ENCODE results near the gene ZBTB11. TPM values are rescaled to one million over a fixed set of nuclear protein-coding genes. Genes with fewer than 3 reads are reported as not detected.
A peak's percentile ranks its signal among the peaks of the same experiment; 100 is the strongest.
"Not testable (repeated sequence)": the region's sequence is repeated elsewhere in the genome, so short reads cannot be mapped to it uniquely, and the experiment has no call there.

ZBTB11 gene
- total and polyA plus RNA-seq, 2 donors (not counting 3 experiments of a cell fraction or from before 2014, with no cell fraction given), result 4.2 to 15.8 TPM

- Histone ChIP-seq H3K27ac (ENCODE audit: insufficient read depth, low read depth, low read length) (no peak overlapping the region), H3K27me3 (ENCODE audit: control insufficient read depth in 2 of 2, insufficient read depth in 2 of 2, low read length in 2 of 2) (no peaks in the 10 kb centered on the region), H2AFZ (ENCODE audit: low read depth, low read length) (no peak overlapping the region), H3K9me1 (replicated peaks; ENCODE audit: control insufficient read depth, extremely low read depth, insufficient read depth, low read length) (no peaks in the 10 kb centered on the region), H4K20me1 (replicated peaks; ENCODE audit: control insufficient read depth, extremely low read depth, insufficient read depth, low read length) (no peaks in the 10 kb centered on the region), H3K4me2 (ENCODE audit: insufficient read depth, low read length) (no peak overlapping the region), H3K4me3 (replicated peaks in 1 of 3; ENCODE audit: insufficient read depth in 1 of 3, low read depth in 1 of 3, low read length in 3 of 3) (no peak overlapping the region), H3K9ac (replicated peaks; ENCODE audit: extremely low read depth, insufficient read depth, low read length) (no peak overlapping the region), H3K4me1 (ENCODE audit: control insufficient read depth, extremely low read depth, insufficient read depth, low read length) (no peaks in the 10 kb centered on the region), H3K36me3 (ENCODE audit: control insufficient read depth in 2 of 2, extremely low read depth in 1 of 2, insufficient read depth in 2 of 2, low read length in 2 of 2) (no peaks in the 10 kb centered on the region), H3K79me2 (ENCODE audit: control insufficient read depth, insufficient read depth, low read length) (no peaks in the 10 kb centered on the region), H3K9me3 (replicated peaks; ENCODE audit: control insufficient read depth, insufficient read depth, low read length) (no peaks in the 10 kb centered on the region)
- FAIRE-seq, result peak; percentile 44
- TF ChIP-seq, protein P1, sequence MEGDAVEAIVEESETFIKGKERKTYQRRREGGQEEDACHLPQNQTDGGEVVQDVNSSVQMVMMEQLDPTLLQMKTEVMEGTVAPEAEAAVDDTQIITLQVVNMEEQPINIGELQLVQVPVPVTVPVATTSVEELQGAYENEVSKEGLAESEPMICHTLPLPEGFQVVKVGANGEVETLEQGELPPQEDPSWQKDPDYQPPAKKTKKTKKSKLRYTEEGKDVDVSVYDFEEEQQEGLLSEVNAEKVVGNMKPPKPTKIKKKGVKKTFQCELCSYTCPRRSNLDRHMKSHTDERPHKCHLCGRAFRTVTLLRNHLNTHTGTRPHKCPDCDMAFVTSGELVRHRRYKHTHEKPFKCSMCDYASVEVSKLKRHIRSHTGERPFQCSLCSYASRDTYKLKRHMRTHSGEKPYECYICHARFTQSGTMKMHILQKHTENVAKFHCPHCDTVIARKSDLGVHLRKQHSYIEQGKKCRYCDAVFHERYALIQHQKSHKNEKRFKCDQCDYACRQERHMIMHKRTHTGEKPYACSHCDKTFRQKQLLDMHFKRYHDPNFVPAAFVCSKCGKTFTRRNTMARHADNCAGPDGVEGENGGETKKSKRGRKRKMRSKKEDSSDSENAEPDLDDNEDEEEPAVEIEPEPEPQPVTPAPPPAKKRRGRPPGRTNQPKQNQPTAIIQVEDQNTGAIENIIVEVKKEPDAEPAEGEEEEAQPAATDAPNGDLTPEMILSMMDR (IDR thresholded peaks at IDR 0.05; ENCODE audit: extremely low read depth in 1 of 2, insufficient read depth in 1 of 2, low read depth in 1 of 2, low read length in 2 of 2), result peak; percentile 50 to 52
- no peak for TF ChIP-seq MAX (IDR thresholded peaks at IDR 0.05; ENCODE audit: insufficient read depth, insufficient read length)
- CTCF ChIA-PET, result interaction anchor here (0.6 to 1.5 kb wide), 6 partner anchors 9 to 841 kb away, joined by 3 to 8 read pairs (median 3); no protein-coding TSS in a partner anchor
- dilution Hi-C loops (cut with MboI; ENCODE audit: extremely low pct_ligation_motif_present, low sequenced_read_pairs) (no loop called here), intact Hi-C loops (cut with micrococcal nuclease) (loop anchor here (1.0 to 10.0 kb wide), 6 partner anchors 11 to 841 kb away; partner anchors contain the start of gene CEP97)
- POLR2A ChIA-PET, result no interaction called here
- peak; percentile 68 for DNase-seq (ENCODE audit: low read depth, low spot score)
- BruUV-seq (replicated peaks), result no TSS peak
Measured at GRCh38 chr3:101695779-101696372, 18.9 kb upstream of the ZBTB11 start.

DNA sequence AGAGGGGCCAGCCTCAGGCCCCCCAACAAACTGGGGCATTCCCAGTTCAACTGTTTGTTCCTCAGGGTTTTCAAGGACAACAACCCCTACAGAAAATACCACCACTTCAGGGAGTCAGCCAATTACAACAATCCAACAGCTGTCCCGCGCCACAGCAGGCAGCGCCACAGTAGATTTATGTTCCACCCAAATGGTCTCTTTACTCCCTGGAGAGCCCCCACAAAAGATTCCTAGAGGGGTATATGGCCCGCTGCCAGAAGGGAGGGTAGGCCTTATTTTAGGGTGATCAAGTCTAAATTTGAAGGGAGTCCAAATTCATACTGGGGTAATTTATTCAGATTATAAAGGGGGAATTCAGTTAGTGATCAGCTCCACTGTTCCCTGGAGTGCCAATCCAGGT lies 17.9 kb upstream of the ZBTB11 start:
- CTCF ChIA-PET, result interaction anchor here (1.5 kb wide), 2 partner anchors 10 kb away, joined by 3 read pairs; no protein-coding TSS in a partner anchor
- H3K27me3 ChIP-seq (ENCODE audit: control insufficient read depth in 2 of 2, insufficient read depth in 2 of 2, low read length in 2 of 2); POLR2A ChIA-PET; H3K27ac ChIP-seq (ENCODE audit: insufficient read depth, low read depth, low read length); H3K9ac ChIP-seq (replicated peaks; ENCODE audit: extremely low read depth, insufficient read depth, low read length); H3K9me3 ChIP-seq (replicated peaks; ENCODE audit: control insufficient read depth, insufficient read depth, low read length); H3K4me2 ChIP-seq (ENCODE audit: insufficient read depth, low read length); H3K4me1 ChIP-seq (ENCODE audit: control insufficient read depth, extremely low read depth, insufficient read depth, low read length); H3K79me2 ChIP-seq (ENCODE audit: control insufficient read depth, insufficient read depth, low read length); FAIRE-seq; DNase-seq (ENCODE audit: low read depth, low spot score); H3K36me3 ChIP-seq (ENCODE audit: control insufficient read depth in 2 of 2, extremely low read depth in 1 of 2, insufficient read depth in 2 of 2, low read length in 2 of 2); H4K20me1 ChIP-seq (replicated peaks; ENCODE audit: control insufficient read depth, extremely low read depth, insufficient read depth, low read length); dilution Hi-C loops (cut with MboI; ENCODE audit: extremely low pct_ligation_motif_present, low sequenced_read_pairs); H3K9me1 ChIP-seq (replicated peaks; ENCODE audit: control insufficient read depth, extremely low read depth, insufficient read depth, low read length); H2AFZ ChIP-seq (ENCODE audit: low read depth, low read length); H3K4me3 ChIP-seq (replicated peaks in 1 of 3; ENCODE audit: insufficient read depth in 1 of 3, low read depth in 1 of 3, low read length in 3 of 3); BruUV-seq (replicated peaks): not testable (repeated sequence)
- intact Hi-C loops (cut with micrococcal nuclease), result loop anchor here (1.0 to 10.0 kb wide), 6 partner anchors 12 to 842 kb away; partner anchors contain the start of gene CEP97

Data from endothelial cell of umbilical vein (primary cell).